Stimulated activated naive B cell treated with anti-CD40 and anti-IgM and Interleukin-4, amounts not matched to agents 10 μg/mL and 1 μg/mL and 100 μg/mL, for 72 hours (primary cell): ENCODE data around the gene HOOK1.
"Not testable (repeated sequence)": the region's sequence is repeated elsewhere in the genome, so short reads cannot be mapped to it uniquely, and the experiment has no call there.

Source experiments
- ATAC-seq, 2 donors: fragments of 150-1000 bp; cut with Tn5 transposase; replicated peaks; 2 replicates each; pipeline ENCODE4 v1.10.0; 2021; ENCODE audit warnings: moderate library complexity in 1 of 2
- DNase-seq: peaks from one replicate; pipeline ENCODE4 v3.0.0; 2021
- H3K27ac Mint-ChIP-seq: one replicate; pipeline ENCODE4 v1.8.0; 2022; ENCODE audit warnings: mild to moderate bottlenecking, mixed read lengths
- H3K27me3 Mint-ChIP-seq, 2 donors: one replicate each; pipeline ENCODE4 v1.8.0; 2022; ENCODE audit warnings: mixed read lengths in 2 of 2
- H3K36me3 Mint-ChIP-seq, 2 donors: one replicate each; pipeline ENCODE4 v1.8.0; 2022; ENCODE audit warnings: mixed read lengths in 2 of 2, mild to moderate bottlenecking in 1 of 2
- H3K4me1 Mint-ChIP-seq, 2 donors: one replicate each; pipeline ENCODE4 v1.8.0; 2022; ENCODE audit warnings: mixed read lengths in 2 of 2, mild to moderate bottlenecking in 1 of 2
- H3K4me3 Mint-ChIP-seq, 2 donors: one replicate each; pipeline ENCODE4 v1.8.0; 2022; ENCODE audit warnings: mild to moderate bottlenecking in 2 of 2, mixed read lengths in 2 of 2, moderate library complexity in 1 of 2
- H3K9me3 Mint-ChIP-seq, 2 donors: one replicate each; pipeline ENCODE4 v1.8.0; 2022; ENCODE audit warnings: mixed read lengths in 2 of 2, mild to moderate bottlenecking in 1 of 2

Gene HOOK1

DNA sequence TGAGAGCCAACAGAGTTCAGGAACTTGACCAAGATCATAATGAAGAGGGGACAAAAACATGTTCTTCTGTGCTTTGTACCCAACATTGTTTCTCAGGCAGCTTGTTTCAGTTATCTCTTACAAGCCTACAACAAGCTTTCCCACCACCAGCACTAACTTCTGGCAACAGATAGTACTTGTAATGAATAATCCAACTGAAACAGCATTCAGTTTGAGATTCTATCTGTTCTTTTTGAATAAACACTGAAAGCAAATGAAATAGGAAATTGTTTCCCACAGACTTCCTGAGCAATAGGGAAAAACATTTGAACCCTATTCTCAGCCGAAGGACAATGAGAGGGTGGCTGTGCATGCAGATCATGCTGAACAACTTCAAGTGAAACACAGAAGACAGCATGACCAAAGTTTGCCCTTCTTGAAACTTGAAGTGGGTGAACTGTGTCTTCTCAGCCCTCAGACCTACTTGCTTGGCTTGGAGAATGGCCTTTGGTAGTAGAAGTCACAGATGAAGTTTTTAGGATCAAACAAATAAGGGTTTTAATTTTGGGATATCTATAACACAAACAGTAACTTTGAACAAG is 11.2 kb upstream of the HOOK1 start:
- DNase-seq (no peak), ATAC-seq (no peak)
- peaks cover 13 to 14% of the 10 kb centered on the region in 2 donors for H3K27me3 Mint-ChIP-seq

DNA sequence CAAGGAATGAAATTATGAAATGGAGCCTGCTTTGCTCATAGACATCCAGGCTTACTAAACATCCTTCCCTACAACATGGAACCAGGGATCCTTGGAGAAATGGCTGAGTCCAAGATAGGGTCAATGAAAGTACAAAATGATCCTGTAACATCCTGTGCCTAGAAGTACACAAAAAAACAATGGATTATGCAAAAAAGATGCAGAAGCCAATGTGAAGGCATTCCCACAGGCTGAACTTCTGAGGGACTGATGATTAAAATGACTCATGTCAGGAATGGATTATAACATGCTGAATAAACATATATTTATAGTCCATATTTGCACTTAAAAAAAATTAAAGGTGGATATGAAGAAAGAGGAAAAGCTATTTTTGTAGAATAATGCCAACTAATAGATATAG is 10.4 kb upstream of the HOOK1 start:
- H3K9me3 Mint-ChIP-seq = peaks cover 3% of the 10 kb centered on the region in 2 donors

More for the DNA sequence above, 11.2 kb upstream of the HOOK1 start:
- H3K9me3 Mint-ChIP-seq = peaks cover 3% of the 10 kb centered on the region in 2 donors
- no peaks in the 10 kb centered on the region for H3K4me1 Mint-ChIP-seq
- peaks cover 0 to 2% of the 10 kb centered on the region in 2 donors for H3K36me3 Mint-ChIP-seq
- H3K27ac Mint-ChIP-seq = no peak overlapping the region
- H3K4me3 Mint-ChIP-seq = no peak overlapping the region

DNA sequence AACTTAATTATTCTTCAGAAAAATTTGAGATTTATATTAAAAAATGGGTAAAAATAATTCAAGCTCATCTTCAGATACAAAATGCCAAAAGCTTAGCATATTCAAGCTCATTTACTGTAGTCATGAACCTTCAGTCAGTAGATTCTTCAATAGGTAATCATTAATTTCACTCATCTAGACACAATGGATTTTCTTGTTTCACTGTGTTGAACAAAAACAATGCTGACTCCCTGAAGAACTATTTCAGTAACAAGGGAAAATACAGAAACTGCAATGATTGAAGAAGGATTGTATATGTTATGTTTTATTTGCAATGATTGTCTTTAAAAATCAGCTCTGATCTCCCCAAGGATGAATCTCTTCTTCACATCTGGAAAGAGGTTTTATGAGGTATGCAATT is 9.2 kb upstream of the HOOK1 start:
- peaks cover 3% of the 10 kb centered on the region in 2 donors for H3K9me3 Mint-ChIP-seq
- no peak for ATAC-seq
- peaks cover 19 to 21% of the 10 kb centered on the region in 2 donors for H3K27me3 Mint-ChIP-seq

More for the DNA sequence above, 10.4 kb upstream of the HOOK1 start:
- peaks cover 19 to 20% of the 10 kb centered on the region in 2 donors for H3K27me3 Mint-ChIP-seq
- no peaks in the 10 kb centered on the region for H3K4me1 Mint-ChIP-seq
- peaks cover 0 to 2% of the 10 kb centered on the region in 2 donors for H3K36me3 Mint-ChIP-seq
- ATAC-seq (no peak), DNase-seq (no peak)
- no peak overlapping the region for H3K4me3 Mint-ChIP-seq
- H3K27ac Mint-ChIP-seq = no peak overlapping the region

DNA sequence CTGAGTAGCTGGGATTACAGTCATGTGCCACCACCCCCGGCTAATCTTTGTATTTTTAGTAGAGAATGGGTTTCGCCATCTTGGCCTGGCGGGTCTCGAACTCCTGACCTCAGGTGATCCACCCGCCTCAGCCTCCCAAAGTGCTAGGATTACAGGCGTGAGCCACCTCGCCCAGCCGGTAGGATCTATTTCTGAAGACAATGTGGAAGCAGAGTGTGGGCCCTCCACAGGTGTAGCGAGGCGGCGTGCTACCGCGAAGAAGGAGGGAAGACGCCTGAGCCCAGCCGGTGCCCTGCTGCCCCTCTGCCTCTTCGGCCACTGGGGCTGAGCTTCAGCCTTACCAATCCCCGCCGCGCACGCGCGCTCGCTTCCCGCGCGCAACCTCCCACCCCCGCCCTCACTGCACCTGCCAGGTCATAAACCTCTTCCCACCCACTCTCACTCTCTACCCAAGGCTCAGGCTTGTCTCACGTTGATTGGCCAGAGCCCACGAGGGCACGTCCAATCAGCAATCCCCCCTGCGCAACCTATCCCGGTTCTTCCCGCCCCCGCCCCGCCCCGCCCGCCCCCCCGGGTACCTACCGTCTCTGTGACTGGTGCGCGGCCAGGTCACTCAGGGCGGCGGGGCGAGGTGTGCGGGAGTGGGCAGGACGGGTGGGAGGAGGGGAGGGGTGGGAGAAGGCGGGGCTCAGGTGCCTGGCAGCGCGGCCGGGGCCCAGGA is 409 bp upstream of the HOOK1 start:
- no peaks in the 10 kb centered on the region for H3K9me3 Mint-ChIP-seq
- no peak overlapping the region for H3K4me3 Mint-ChIP-seq
- DNase-seq (peak; percentile 83), ATAC-seq (peak; percentile 95 to 97)
- peaks cover 9 to 12% of the 10 kb centered on the region in 2 donors for H3K27me3 Mint-ChIP-seq
- H3K27ac Mint-ChIP-seq = peak overlapping the region; percentile 90
- peaks cover 0 to 3% of the 10 kb centered on the region in 2 donors for H3K36me3 Mint-ChIP-seq
- H3K4me1 Mint-ChIP-seq = peaks cover 5 to 6% of the 10 kb centered on the region in 2 donors

More for the DNA sequence above, 9.2 kb upstream of the HOOK1 start:
- Mint-ChIP-seq H3K27ac (no peak overlapping the region), H3K4me1 (no peaks in the 10 kb centered on the region), H3K4me3 (no peak overlapping the region), H3K36me3 (peaks cover 0 to 2% of the 10 kb centered on the region in 2 donors)
- DNase-seq = no peak

DNA sequence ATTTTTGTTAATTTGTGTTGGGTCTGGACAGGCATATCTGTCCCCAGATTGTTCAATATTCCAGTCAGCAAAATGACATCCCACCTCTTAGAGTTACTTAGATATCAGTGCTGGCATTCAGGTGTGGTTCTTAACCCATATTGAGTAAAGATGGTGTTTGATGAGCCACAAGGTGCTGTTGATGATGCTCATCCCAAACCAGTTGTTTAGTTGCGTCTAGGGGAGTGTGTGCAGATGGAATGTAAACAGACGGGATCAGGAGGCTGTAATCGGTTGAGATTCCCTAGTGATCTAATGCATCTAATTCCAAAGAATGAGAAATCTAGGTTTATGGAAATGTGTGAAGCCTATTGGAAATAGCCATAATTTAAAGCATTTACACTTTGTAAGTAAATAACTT is 1.1 kb downstream of the HOOK1 start:
- no peak overlapping the region for H3K4me3 Mint-ChIP-seq
- no peak for ATAC-seq
- H3K27me3 Mint-ChIP-seq = peaks cover 6 to 7% of the 10 kb centered on the region in 2 donors

DNA sequence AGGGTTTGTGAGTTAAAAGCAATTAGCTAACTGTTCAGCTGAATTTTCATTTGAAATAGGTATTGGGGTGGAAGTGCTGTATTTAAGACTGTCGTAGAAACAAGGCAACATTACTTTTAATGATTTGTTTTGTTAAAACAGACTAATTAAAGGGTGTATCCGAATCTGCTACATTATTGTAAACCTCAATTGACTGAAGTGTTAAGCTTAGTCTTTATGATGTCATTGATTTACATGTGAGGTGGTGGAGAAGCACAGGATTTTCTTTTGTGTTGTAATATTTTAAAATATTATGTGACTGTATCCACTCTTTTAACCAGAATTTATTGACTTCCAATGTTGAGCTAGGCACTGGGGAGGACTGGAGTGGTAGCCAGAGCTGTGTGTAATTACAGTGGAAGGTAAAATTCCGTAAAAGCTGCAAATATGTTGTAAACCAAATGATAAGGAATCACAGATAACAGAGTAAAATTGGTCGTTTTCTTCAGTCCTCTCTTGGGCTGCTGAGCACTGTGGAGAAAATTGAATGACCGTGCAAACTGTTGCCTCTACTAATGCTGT is 1.6 kb downstream of the HOOK1 start:
- Mint-ChIP-seq H3K9me3 (no peaks in the 10 kb centered on the region), H3K27me3 (peaks cover under 1 to 2% of the 10 kb centered on the region in 2 donors), H3K27ac (no peak overlapping the region), H3K4me3 (no peak overlapping the region), H3K36me3 (peaks cover 0 to 3% of the 10 kb centered on the region in 2 donors), H3K4me1 (peaks cover 6% of the 10 kb centered on the region in 2 donors)
- DNase-seq (no peak), ATAC-seq (no peak)

More for the DNA sequence above, 1.1 kb downstream of the HOOK1 start:
- H3K9me3 Mint-ChIP-seq = no peaks in the 10 kb centered on the region
- no peak overlapping the region for H3K27ac Mint-ChIP-seq
- peaks cover 6% of the 10 kb centered on the region in 2 donors for H3K4me1 Mint-ChIP-seq
- H3K36me3 Mint-ChIP-seq = peaks cover 0 to 3% of the 10 kb centered on the region in 2 donors
- DNase-seq = no peak

DNA sequence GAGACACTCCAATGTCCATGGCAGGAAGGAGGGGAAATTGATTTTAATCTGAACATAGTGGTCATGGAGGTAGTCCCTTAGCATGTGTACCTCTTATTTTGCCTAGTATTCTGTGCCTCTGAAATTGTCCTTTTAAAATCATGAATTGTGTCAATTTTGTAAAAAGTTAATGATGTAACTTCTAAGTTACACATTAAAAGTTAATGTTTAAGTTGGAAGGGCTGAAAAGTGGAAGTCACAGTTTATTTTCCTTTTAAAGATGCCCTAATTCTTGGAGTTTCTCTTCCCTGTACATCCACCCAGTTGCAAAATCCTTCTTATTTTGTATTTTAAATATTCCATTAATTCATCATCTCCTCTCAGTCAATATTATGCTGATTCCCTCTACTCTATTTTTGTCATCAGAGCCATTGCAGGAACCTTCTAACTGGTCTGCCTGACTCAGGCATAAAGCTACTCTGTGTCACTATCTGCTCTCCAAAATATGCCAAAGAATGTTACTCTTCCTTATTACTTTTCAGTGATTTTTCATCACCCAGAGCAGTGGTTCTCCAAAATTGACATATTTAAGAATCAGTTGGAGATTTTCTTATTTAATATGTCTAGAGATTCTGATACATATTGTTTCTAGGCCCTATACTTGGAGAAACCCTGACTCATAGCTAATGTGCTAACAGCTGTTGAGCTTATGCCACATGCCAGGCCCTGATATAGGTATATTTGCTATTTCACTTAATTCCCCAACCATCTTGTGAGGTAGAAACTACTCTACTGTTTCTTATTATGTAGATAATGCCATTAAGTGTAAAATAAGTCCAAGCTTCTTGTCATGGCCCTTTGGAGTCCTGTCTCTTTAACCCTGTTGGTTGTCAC is 5.1 kb downstream of the HOOK1 start:
- H3K4me1 Mint-ChIP-seq = peaks cover 0 to 3% of the 10 kb centered on the region in 2 donors
- DNase-seq = no peak
- H3K27me3 Mint-ChIP-seq = no peaks in the 10 kb centered on the region
- ATAC-seq = no peak
- H3K4me3 Mint-ChIP-seq = no peak overlapping the region
- no peak overlapping the region for H3K27ac Mint-ChIP-seq
- no peaks in the 10 kb centered on the region for H3K9me3 Mint-ChIP-seq
- H3K36me3 Mint-ChIP-seq = no peaks in the 10 kb centered on the region

DNA sequence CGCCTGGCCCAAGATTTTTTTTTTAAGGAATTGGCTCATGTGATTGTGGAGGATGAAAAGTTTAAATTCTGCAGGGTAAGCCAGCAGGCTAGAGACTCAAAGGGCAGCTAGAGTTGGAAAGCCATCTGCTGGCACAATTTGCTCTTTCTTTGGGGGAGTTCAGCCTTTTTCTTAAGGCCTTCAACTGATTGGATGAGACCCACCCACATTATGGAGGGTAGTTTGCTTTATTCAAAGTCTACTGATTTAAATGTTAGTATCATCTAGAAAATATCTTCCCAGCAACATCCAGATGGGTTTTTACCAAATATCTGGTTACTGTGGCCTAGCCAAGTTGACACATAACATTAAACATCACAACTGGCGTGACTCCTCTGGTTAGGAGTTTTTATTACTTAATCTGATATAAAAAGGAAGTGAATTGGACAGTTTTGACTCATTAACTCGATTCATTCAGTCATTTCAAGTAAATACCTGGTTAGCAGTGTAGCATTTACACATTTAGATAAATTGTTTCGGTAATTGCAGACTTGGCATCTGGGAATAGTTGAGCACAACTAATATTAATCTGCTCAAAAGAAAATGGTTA is 12.4 kb downstream of the HOOK1 start:
- DNase-seq (no peak), ATAC-seq (no peak)
- Mint-ChIP-seq H3K4me3 (no peak overlapping the region), H3K27ac (no peak overlapping the region), H3K27me3 (no peaks in the 10 kb centered on the region), H3K9me3 (no peaks in the 10 kb centered on the region), H3K36me3 (peaks cover 5 to 6% of the 10 kb centered on the region in 2 donors), H3K4me1 (no peaks in the 10 kb centered on the region)

DNA sequence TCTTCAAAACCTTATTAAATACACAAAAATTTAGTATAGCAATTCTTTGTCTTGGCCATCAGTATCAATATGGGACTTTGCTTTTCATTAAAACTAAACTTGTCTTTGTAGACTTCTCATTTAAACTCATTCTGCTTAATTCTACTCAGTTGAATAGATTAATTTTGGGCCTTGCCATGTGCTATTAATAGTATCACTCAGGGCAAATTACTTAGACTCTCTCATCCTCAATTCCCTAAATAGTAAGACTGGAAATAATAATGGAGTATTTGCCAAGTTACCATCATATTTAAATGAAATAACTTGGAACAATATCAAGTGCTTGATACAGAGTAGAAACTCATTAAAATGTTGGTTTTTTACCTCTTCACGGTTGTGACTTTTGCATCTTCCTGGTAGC is 13.4 kb downstream of the HOOK1 start:
- Mint-ChIP-seq H3K9me3 (no peaks in the 10 kb centered on the region), H3K4me1 (no peaks in the 10 kb centered on the region)

DNA sequence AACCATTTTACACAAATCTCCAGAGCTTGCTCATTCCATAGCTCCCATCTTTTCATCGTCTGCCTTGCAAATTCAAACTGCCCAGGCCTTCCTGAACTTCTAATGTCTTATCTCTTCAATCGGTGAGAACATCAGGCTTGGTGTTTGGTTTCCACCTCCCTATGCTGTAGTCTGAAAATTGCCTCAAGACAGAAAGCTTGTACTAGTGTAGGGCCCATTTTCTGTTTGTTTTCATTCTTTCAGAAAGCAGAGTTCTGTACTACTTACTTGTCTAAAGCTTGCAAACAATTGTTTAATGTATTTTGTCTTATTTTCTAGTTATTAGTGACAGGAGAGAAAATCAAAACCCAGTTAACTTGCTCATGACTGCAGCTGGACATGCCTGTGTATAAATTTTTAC is 16.8 kb downstream of the HOOK1 start:
- DNase-seq = no peak
- H3K27ac Mint-ChIP-seq = no peak overlapping the region
- H3K4me3 Mint-ChIP-seq = no peak overlapping the region
- peaks cover 9 to 11% of the 10 kb centered on the region in 2 donors for H3K36me3 Mint-ChIP-seq
- no peak for ATAC-seq
- no peaks in the 10 kb centered on the region for H3K4me1 Mint-ChIP-seq
- no peaks in the 10 kb centered on the region for H3K27me3 Mint-ChIP-seq
- no peaks in the 10 kb centered on the region for H3K9me3 Mint-ChIP-seq

More for the DNA sequence above, 13.4 kb downstream of the HOOK1 start:
- ATAC-seq (no peak), DNase-seq (no peak)
- Mint-ChIP-seq H3K27me3 (no peaks in the 10 kb centered on the region), H3K4me3 (no peak overlapping the region), H3K27ac (no peak overlapping the region), H3K36me3 (peaks cover 5 to 6% of the 10 kb centered on the region in 2 donors)

DNA sequence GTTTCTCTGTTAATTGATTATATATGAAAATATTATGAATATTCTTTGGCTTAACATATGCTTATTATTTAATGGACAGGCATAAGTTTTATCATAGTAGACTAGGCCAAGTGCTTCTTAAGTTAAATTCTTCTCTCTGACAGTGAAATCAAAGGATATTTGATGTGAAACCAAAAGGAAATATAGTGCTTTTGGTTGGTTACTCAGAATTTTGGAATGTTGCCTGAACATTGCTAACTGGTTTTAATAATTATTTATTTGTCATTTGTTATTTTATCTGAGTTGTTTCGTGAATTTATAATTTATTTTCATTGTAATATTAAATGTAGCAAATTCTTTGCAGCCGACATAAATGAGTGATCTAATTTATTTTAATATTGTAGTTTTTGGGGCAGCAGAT is 18.3 kb downstream of the HOOK1 start:
- Mint-ChIP-seq H3K9me3 (no peaks in the 10 kb centered on the region), H3K4me1 (no peaks in the 10 kb centered on the region), H3K27ac (no peak overlapping the region), H3K4me3 (no peak overlapping the region), H3K27me3 (no peaks in the 10 kb centered on the region), H3K36me3 (peaks cover 12 to 16% of the 10 kb centered on the region in 2 donors)
- ATAC-seq = no peak
- DNase-seq = no peak

DNA sequence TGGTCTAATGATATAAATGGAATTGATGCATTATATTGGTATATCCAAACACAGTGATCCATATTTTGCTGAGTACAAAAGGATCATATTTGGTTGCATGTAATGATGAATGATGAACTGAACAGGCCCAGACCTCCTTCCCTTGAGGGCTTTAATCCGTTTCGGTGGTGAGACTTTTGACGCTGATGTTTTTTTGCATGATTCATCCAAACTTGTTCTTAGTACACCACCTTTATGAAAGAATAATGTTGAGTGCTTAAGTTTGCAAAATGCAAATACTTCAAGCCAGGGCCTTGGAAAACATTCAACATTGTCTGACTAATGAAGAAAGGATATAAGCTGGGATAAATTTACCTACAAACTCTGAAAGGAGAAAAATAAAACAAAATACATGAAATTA is 19.2 kb downstream of the HOOK1 start:
- H3K27ac Mint-ChIP-seq = no peak overlapping the region
- no peaks in the 10 kb centered on the region for H3K9me3 Mint-ChIP-seq
- no peaks in the 10 kb centered on the region for H3K27me3 Mint-ChIP-seq
- peaks cover 18 to 25% of the 10 kb centered on the region in 2 donors for H3K36me3 Mint-ChIP-seq
- H3K4me1 Mint-ChIP-seq = no peaks in the 10 kb centered on the region
- H3K4me3 Mint-ChIP-seq = no peak overlapping the region
- no peak for ATAC-seq
- DNase-seq = no peak

DNA sequence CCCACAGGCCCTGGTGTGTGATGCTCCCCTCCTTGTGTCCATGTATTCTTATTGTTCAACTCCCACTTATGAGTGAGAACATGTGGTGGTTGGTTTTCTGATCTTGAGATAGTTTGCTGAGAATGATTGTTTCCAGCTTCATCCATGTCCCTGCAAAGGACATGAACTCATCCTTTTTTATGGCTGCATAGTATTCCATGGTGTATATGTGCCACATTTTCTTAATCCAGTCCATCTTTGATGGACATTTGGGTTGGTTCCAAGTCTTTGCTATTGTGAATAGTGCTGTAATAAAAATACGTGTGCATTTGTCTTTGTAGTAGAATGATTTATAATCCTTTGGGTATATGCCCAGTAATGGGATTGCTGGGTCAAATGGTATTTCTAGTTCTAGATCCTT is 23.1 kb downstream of the HOOK1 start:
- peaks cover 22 to 31% of the 10 kb centered on the region in 2 donors for H3K36me3 Mint-ChIP-seq
- not testable (repeated sequence) for H3K4me3 Mint-ChIP-seq, H3K27me3 Mint-ChIP-seq, H3K9me3 Mint-ChIP-seq, ATAC-seq, DNase-seq, H3K27ac Mint-ChIP-seq, H3K4me1 Mint-ChIP-seq

DNA sequence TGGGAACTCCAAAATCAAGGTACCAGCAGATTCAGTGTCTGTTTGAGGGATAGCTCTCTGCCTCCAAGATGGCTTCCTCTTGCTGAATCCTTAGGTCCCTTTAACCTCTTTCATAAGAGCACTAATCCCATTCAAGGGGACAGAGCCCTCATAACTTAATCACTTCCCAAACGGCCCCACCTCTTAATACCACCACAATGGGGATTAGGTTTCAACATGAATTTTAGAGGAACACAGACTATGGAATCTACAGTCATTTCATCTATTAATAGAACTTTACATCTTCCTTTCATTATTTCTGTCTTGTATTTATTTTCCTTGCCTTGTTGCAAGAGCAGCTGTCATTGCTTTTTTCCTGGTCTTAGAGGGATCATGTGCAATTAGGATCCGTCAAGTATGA is 30.3 kb downstream of the HOOK1 start:
- Mint-ChIP-seq H3K4me1 (no peaks in the 10 kb centered on the region), H3K27ac (no peak overlapping the region), H3K36me3 (peaks cover 17 to 22% of the 10 kb centered on the region in 2 donors), H3K4me3 (no peak overlapping the region), H3K27me3 (no peaks in the 10 kb centered on the region), H3K9me3 (no peaks in the 10 kb centered on the region)
- DNase-seq = no peak
- ATAC-seq = no peak
